ENCODE measurements around the gene BDKRB1.

Gene BDKRB1

GRCh38 chr14:96279564-96279963 is 23.6 kb downstream of the BDKRB1 start:
- DNase-seq (ENCODE audit: low read depth in 1 of 2, low spot score in 1 of 2): no peak

- DNase-seq (ENCODE audit: low read depth in 1 of 2, low spot score in 1 of 2): no peak
Measured at GRCh38 chr14:96280104-96280503, 24.1 kb downstream of the BDKRB1 start.

GRCh38 chr14:96281486-96281885 is 25.5 kb downstream of the BDKRB1 start:
- DNase-seq (ENCODE audit: low read depth in 1 of 2, low spot score in 1 of 2): no peak

GRCh38 chr14:96284008-96284407 is 28.0 kb downstream of the BDKRB1 start:
- DNase-seq (ENCODE audit: low read depth in 1 of 2, low spot score in 1 of 2): no peak

GRCh38 chr14:96284430-96284829 is 28.4 kb downstream of the BDKRB1 start:
- DNase-seq (ENCODE audit: low read depth in 1 of 2, low spot score in 1 of 2): no peak

GRCh38 chr14:96285667-96286066 is 29.7 kb downstream of the BDKRB1 start:
- DNase-seq (ENCODE audit: low read depth in 1 of 2, low spot score in 1 of 2): no peak

GRCh38 chr14:96286251-96286650 is 30.2 kb downstream of the BDKRB1 start:
- DNase-seq (ENCODE audit: low read depth in 1 of 2, low spot score in 1 of 2): no peak

GRCh38 chr14:96287856-96288255 is 31.8 kb downstream of the BDKRB1 start:
- DNase-seq (ENCODE audit: low read depth in 1 of 2, low spot score in 1 of 2): no peak

GRCh38 chr14:96294246-96294645 is 38.2 kb downstream of the BDKRB1 start:
- DNase-seq (ENCODE audit: low read depth in 1 of 2, low spot score in 1 of 2): no peak

GRCh38 chr14:96297000-96297399 is 41.0 kb downstream of the BDKRB1 start:
- DNase-seq (ENCODE audit: low read depth in 1 of 2, low spot score in 1 of 2): no peak

- no peak for DNase-seq (ENCODE audit: low read depth in 1 of 2, low spot score in 1 of 2)
Measured at GRCh38 chr14:96297997-96298515, 42.0 kb downstream of the BDKRB1 start.

GRCh38 chr14:96299441-96299840 is 43.4 kb downstream of the BDKRB1 start:
- no peak for DNase-seq (ENCODE audit: low read depth in 1 of 2, low spot score in 1 of 2)

- DNase-seq (ENCODE audit: low read depth in 1 of 2, low spot score in 1 of 2): no peak
Measured at GRCh38 chr14:96303981-96304380, 48.0 kb downstream of the BDKRB1 start.

GRCh38 chr14:96304956-96305355 is 48.9 kb downstream of the BDKRB1 start:
- DNase-seq (ENCODE audit: low read depth in 1 of 2, low spot score in 1 of 2): no peak

- DNase-seq (ENCODE audit: low read depth in 1 of 2, low spot score in 1 of 2): no peak
Measured at GRCh38 chr14:96307434-96307833, 51.4 kb downstream of the BDKRB1 start.

GRCh38 chr14:96309133-96309895 is 53.3 kb downstream of the BDKRB1 start:
- DNase-seq (ENCODE audit: low read depth in 1 of 2, low spot score in 1 of 2): no peak

GRCh38 chr14:96309896-96310330 is 53.9 kb downstream of the BDKRB1 start:
- no peak for DNase-seq (ENCODE audit: low read depth in 1 of 2, low spot score in 1 of 2)

GRCh38 chr14:96310906-96311305 is 54.9 kb downstream of the BDKRB1 start:
- no peak for DNase-seq (ENCODE audit: low read depth in 1 of 2, low spot score in 1 of 2)
